ENCODE measurements around the gene ACP1. TPM values are rescaled to one million over a fixed set of nuclear protein-coding genes. Genes with fewer than 3 reads are reported as not detected.

Gene ACP1
- total RNA-seq, 3 donors from 2014 or later, result 84.0 to 109 (median 84.2) TPM

GRCh38 chr2:236993-237539 lies 27.7 kb upstream of the ACP1 start:
- TF ChIP-seq POLR2A (IDR thresholded peaks at IDR 0.05) (no peak), POLR2AphosphoS5 (IDR thresholded peaks at IDR 0.05) (no peak), CTCF (IDR thresholded peaks at IDR 0.05) (no peak)
- DNase-seq (ENCODE audit: low spot score in 2 of 2), result no peak
- Histone ChIP-seq H3K27me3 (no peaks in the 10 kb centered on the region), H3K4me3 (no peak overlapping the region), H3K9me3 (no peaks in the 10 kb centered on the region), H3K4me1 (no peaks in the 10 kb centered on the region), H3K36me3 (no peaks in the 10 kb centered on the region), H3K27ac (no peak overlapping the region)
- intact Hi-C loops (cut with DNase I; ENCODE audit: low total_unique reads), result no loop called here

GRCh38 chr2:237878-238277 lies 26.9 kb upstream of the ACP1 start:
- Histone ChIP-seq H3K9me3 (no peaks in the 10 kb centered on the region), H3K27me3 (no peaks in the 10 kb centered on the region), H3K36me3 (no peaks in the 10 kb centered on the region), H3K27ac (no peak overlapping the region), H3K4me3 (no peak overlapping the region), H3K4me1 (no peaks in the 10 kb centered on the region)
- no peak for DNase-seq (ENCODE audit: low spot score in 2 of 2)
- intact Hi-C loops (cut with DNase I; ENCODE audit: low total_unique reads), result no loop called here
- TF ChIP-seq POLR2AphosphoS5 (IDR thresholded peaks at IDR 0.05) (no peak), POLR2A (IDR thresholded peaks at IDR 0.05) (no peak), CTCF (IDR thresholded peaks at IDR 0.05) (no peak)

GRCh38 chr2:238431-238830 lies 26.3 kb upstream of the ACP1 start:
- Histone ChIP-seq H3K4me1 (no peaks in the 10 kb centered on the region), H3K27ac (no peak overlapping the region), H3K9me3 (no peaks in the 10 kb centered on the region), H3K36me3 (no peaks in the 10 kb centered on the region), H3K4me3 (no peak overlapping the region), H3K27me3 (no peaks in the 10 kb centered on the region)
- no peak for DNase-seq (ENCODE audit: low spot score in 2 of 2)
- intact Hi-C loops (cut with DNase I; ENCODE audit: low total_unique reads), result no loop called here
- TF ChIP-seq CTCF (IDR thresholded peaks at IDR 0.05) (no peak), POLR2AphosphoS5 (IDR thresholded peaks at IDR 0.05) (no peak), POLR2A (IDR thresholded peaks at IDR 0.05) (no peak)

- DNase-seq (ENCODE audit: low spot score in 2 of 2), result no peak
- no peaks in the 10 kb centered on the region for H3K4me1 ChIP-seq
These were observed 25.9 kb upstream of the ACP1 start for GRCh38 chr2:238869-239268.

DNA sequence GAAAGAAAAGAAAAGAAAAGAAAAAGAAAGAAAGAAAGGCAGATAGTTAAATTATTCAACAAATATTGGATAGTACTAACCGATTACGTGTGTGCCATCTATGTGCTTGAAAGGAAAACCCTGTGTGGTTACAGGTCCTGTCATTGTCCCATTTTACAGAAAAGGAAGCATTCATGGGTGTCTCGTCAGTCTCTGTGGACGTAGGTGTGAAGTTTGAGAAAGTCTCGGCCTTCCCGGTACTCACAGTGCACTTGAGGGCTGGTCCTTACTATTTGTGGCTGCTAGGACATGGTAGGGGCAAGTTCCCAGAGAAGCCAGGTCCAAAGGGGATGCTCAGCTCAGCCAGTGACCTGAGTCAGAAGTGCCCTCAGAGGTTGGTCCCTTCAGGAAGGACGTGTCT lies 20.2 kb upstream of the ACP1 start:
- Histone ChIP-seq H3K27ac (no peak overlapping the region), H3K4me3 (no peak overlapping the region), H3K9me3 (no peaks in the 10 kb centered on the region), H3K36me3 (peaks cover 3% of the 10 kb centered on the region), H3K27me3 (no peaks in the 10 kb centered on the region), H3K4me1 (no peaks in the 10 kb centered on the region)
- DNase-seq (ENCODE audit: low spot score in 2 of 2), result no peak
- TF ChIP-seq CTCF (IDR thresholded peaks at IDR 0.05), result no peak
- TF ChIP-seq POLR2AphosphoS5 (IDR thresholded peaks at IDR 0.05), result no peak
- TF ChIP-seq POLR2A (IDR thresholded peaks at IDR 0.05), result no peak
- intact Hi-C loops (cut with DNase I; ENCODE audit: low total_unique reads), result no loop called here

More at GRCh38 chr2:238869-239268, 25.9 kb upstream of the ACP1 start:
- intact Hi-C loops (cut with DNase I; ENCODE audit: low total_unique reads), result no loop called here
- H3K27me3 ChIP-seq, result no peaks in the 10 kb centered on the region
- no peaks in the 10 kb centered on the region for H3K9me3 ChIP-seq
- TF ChIP-seq CTCF (IDR thresholded peaks at IDR 0.05) (no peak), POLR2A (IDR thresholded peaks at IDR 0.05) (no peak), POLR2AphosphoS5 (IDR thresholded peaks at IDR 0.05) (no peak)
- no peak overlapping the region for H3K27ac ChIP-seq
- no peaks in the 10 kb centered on the region for H3K36me3 ChIP-seq
- no peak overlapping the region for H3K4me3 ChIP-seq

All from breast epithelium (tissue), 4 donors.